ENCODE measurements around the gene CMTM4.

CMTM4 gene

DNA sequence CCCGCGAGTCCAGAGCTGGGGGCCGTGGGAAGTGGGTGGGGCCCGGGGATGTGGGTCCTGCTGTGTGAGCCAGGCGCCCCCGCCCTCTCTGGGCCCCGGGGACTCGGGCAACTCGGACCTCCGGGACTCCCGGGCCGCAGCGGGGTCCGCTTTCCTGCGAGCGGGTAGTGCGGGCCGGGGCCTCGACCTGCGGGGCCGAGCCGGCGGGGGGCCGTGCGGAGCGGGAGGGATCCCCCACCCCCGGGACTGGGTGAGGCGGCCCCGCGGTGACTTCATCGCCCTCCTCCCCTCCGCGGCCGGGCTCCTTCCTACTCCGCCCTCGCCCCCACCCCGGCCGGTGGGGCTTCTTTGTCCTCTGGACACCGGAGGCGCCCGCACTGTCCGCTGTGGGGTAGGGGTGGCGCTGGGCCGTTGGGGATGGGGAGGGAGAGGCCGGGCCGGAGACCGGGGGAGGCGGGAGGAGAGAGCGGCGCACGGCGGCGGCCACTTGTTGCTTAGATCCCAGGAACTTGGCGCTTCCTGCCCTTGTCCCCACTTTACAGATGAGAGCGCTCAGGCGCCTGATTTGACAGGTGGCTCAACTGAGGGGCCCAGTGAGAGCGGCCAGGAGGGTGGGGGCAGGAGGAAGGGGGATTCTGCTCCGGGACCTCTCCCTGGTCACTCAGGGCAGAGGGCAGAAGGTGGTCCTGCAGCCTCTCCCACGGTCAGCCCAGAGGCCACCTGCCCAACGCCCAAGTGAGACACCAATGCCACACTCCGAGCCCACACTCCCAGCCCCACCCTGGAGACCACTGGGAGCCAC lies 91.2 kb downstream of the CMTM4 start:
- no peak for TF ChIP-seq CREB1 (IDR thresholded peaks at IDR 0.05; ENCODE audit: low read depth)
- no peak for TF ChIP-seq EGR1 (IDR thresholded peaks at IDR 0.05)
- TF ChIP-seq TAF1 (IDR thresholded peaks at IDR 0.05; ENCODE audit: low read depth), result no peak
- TF ChIP-seq, protein P1, sequence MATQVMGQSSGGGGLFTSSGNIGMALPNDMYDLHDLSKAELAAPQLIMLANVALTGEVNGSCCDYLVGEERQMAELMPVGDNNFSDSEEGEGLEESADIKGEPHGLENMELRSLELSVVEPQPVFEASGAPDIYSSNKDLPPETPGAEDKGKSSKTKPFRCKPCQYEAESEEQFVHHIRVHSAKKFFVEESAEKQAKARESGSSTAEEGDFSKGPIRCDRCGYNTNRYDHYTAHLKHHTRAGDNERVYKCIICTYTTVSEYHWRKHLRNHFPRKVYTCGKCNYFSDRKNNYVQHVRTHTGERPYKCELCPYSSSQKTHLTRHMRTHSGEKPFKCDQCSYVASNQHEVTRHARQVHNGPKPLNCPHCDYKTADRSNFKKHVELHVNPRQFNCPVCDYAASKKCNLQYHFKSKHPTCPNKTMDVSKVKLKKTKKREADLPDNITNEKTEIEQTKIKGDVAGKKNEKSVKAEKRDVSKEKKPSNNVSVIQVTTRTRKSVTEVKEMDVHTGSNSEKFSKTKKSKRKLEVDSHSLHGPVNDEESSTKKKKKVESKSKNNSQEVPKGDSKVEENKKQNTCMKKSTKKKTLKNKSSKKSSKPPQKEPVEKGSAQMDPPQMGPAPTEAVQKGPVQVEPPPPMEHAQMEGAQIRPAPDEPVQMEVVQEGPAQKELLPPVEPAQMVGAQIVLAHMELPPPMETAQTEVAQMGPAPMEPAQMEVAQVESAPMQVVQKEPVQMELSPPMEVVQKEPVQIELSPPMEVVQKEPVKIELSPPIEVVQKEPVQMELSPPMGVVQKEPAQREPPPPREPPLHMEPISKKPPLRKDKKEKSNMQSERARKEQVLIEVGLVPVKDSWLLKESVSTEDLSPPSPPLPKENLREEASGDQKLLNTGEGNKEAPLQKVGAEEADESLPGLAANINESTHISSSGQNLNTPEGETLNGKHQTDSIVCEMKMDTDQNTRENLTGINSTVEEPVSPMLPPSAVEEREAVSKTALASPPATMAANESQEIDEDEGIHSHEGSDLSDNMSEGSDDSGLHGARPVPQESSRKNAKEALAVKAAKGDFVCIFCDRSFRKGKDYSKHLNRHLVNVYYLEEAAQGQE (IDR thresholded peaks at IDR 0.05; ENCODE audit: low read depth), result no peak
- TF ChIP-seq FOXM1 (IDR thresholded peaks at IDR 0.05; ENCODE audit: borderline replicate concordance, low read depth), result no peak
- TF ChIP-seq NFIC (IDR thresholded peaks at IDR 0.05), result no peak
- peak; percentile 43; the same call in 1 of the 2 replicates for TF ChIP-seq ZBTB7A (IDR thresholded peaks at IDR 0.05; ENCODE audit: low read depth)
- TF ChIP-seq, protein P2, sequence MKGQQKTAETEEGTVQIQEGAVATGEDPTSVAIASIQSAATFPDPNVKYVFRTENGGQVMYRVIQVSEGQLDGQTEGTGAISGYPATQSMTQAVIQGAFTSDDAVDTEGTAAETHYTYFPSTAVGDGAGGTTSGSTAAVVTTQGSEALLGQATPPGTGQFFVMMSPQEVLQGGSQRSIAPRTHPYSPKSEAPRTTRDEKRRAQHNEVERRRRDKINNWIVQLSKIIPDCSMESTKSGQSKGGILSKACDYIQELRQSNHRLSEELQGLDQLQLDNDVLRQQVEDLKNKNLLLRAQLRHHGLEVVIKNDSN (IDR thresholded peaks at IDR 0.05), result no peak

DNA sequence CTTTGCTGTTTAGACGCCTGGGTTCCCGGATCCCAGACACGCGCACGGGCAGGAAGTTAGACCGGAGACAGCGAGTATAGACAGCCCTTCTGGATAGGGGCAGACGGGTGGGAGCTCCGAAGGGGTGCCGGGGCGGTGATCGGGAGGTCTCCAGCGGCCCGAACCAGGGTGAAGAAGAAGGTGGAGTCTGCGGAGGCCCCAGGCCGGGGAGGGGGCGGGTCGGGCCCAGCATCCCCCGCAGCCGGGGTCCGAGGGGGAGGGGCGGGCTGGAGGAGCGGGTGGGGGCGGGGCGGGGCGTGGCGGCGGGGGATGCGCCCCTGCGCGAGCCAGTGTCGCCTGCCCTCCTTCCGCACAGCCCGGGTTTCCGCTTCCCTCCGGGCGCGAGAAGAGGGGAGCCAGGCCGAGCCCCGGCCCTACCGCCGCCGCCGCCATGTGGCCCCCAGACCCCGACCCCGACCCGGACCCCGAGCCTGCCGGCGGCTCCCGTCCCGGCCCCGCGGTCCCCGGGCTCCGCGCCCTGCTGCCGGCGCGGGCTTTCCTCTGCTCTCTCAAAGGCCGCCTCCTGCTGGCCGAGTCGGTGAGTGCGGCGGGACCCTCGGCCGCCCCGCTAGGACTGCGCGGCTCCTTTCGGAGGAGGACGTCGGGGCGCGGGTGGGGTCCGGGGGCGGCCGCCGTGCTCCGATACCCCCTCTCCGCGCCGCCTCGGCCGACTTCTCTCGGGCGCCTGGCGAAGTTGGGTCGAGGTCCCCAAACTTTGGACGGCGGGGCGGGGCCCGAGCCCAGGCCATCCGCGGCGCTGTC lies 92.0 kb downstream of the CMTM4 start, which contains the start of gene CMTM3:
TSS of gene CMTM3 (plus strand) at position 329 of the 801 bp plus-strand sequence. CDS start at position 431, 102 bp downstream.
- TF ChIP-seq, protein P3, sequence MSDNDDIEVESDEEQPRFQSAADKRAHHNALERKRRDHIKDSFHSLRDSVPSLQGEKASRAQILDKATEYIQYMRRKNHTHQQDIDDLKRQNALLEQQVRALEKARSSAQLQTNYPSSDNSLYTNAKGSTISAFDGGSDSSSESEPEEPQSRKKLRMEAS (IDR thresholded peaks at IDR 0.05), result no peak
- TF ChIP-seq ZBTB7A (IDR thresholded peaks at IDR 0.05; ENCODE audit: low read depth) (peak; percentile 94), RAD21 (IDR thresholded peaks at IDR 0.05; ENCODE audit: low read depth) (peak; percentile 40; the same call in 1 of the 2 replicates)

DNA sequence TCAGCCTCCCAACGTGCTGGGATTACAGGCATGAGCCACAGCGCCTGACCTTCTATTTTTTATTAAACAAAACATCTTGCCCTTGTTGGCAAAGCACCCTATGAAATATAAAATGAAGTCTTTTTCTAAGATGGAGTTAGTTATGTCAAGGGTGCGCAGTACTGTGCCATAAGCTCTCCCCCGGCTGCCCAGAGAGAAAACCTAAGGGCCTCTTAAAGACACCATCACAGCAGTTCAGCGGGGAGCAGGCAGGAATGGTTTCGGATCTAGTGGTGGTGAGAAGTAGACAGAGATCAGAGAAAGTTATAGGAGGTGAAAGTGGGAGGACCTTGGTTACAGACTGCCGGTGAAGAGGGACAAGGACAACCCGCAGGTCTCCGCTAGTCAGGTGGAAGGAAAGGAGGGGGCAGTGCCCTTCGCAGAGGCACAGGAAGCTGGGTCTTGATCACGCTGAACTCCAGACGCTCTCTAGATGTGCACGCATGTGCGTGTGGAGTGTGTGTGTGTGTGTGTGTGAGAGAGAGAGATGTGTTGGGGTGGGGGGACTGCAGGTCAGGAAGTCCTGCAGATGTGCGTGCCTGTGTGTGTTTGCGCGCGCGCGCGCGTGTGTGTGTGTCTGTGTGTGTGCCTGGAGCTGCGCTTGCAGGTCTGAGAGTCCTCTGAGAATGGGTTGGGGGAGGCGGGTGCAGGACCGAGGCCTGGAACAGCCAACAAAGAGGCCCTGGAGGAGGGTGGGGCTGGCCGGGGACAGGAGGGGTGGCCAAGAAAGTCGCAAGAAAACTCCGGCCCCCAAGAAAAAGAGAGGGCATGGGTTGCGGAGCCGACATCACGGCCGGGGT lies 92.8 kb downstream of the CMTM4 start:
- TF ChIP-seq TAF1 (IDR thresholded peaks at IDR 0.05; ENCODE audit: low read depth) (no peak; the same call in 1 of the 2 replicates), EP300 (IDR thresholded peaks at IDR 0.05; ENCODE audit: borderline replicate concordance) (0 out of 2 replicates have a peak, but pooled peaks have one; percentile 1), TEAD4 (IDR thresholded peaks at IDR 0.05) (no peak), YY1 (IDR thresholded peaks at IDR 0.05; ENCODE audit: low read depth) (no peak), RAD21 (IDR thresholded peaks at IDR 0.05; ENCODE audit: low read depth) (no peak), ZBTB7A (IDR thresholded peaks at IDR 0.05; ENCODE audit: low read depth) (no peak), TCF12 (IDR thresholded peaks at IDR 0.05; ENCODE audit: low read depth) (no peak; the same call in 1 of the 2 replicates), CREB1 (IDR thresholded peaks at IDR 0.05; ENCODE audit: low read depth) (no peak), CEBPB (IDR thresholded peaks at IDR 0.05) (no peak), FOXM1 (IDR thresholded peaks at IDR 0.05; ENCODE audit: borderline replicate concordance, low read depth) (no peak), NFIC (IDR thresholded peaks at IDR 0.05) (no peak; the same call in 1 of the 2 replicates), EGR1 (IDR thresholded peaks at IDR 0.05) (no peak)
- TF ChIP-seq, protein P1 (IDR thresholded peaks at IDR 0.05; ENCODE audit: low read depth), result no peak
- TF ChIP-seq, protein P2 (IDR thresholded peaks at IDR 0.05), result no peak
- TF ChIP-seq, protein P3 (IDR thresholded peaks at IDR 0.05), result peak; percentile 70

DNA sequence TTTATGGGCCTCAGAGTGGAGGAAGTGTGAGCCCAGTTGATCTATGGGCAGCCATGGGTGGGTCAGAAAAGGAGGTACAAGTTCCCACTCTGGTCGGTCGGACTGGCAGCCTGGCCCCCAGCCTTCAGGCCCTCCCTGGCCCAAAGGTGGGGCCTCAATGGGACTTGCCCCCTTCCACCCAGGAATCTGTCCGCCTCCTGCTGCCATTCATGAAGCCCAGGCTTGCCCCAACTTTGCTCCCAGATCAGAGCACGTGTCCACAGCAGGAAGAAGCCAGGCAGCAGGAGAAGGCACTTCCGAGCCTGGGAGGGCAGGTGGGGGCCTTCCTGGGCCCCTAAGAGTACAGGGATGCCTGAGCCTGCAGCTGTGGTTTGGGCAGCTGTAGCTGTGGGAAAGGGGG lies 95.1 kb downstream of the CMTM4 start:
- TF ChIP-seq EP300 (IDR thresholded peaks at IDR 0.05; ENCODE audit: borderline replicate concordance), result no peak
- TF ChIP-seq, protein P2 (IDR thresholded peaks at IDR 0.05), result no peak
- TF ChIP-seq, protein P1 (IDR thresholded peaks at IDR 0.05; ENCODE audit: low read depth), result no peak
- TF ChIP-seq, protein P3 (IDR thresholded peaks at IDR 0.05), result no peak
- no peak for TF ChIP-seq CEBPB (IDR thresholded peaks at IDR 0.05)
- no peak for TF ChIP-seq TCF12 (IDR thresholded peaks at IDR 0.05; ENCODE audit: low read depth)
- no peak for TF ChIP-seq FOXM1 (IDR thresholded peaks at IDR 0.05; ENCODE audit: borderline replicate concordance, low read depth)
- TF ChIP-seq YY1 (IDR thresholded peaks at IDR 0.05; ENCODE audit: low read depth), result no peak
- no peak for TF ChIP-seq TAF1 (IDR thresholded peaks at IDR 0.05; ENCODE audit: low read depth)
- no peak for TF ChIP-seq RAD21 (IDR thresholded peaks at IDR 0.05; ENCODE audit: low read depth)
- TF ChIP-seq TEAD4 (IDR thresholded peaks at IDR 0.05), result no peak
- TF ChIP-seq EGR1 (IDR thresholded peaks at IDR 0.05), result no peak
- no peak for TF ChIP-seq NFIC (IDR thresholded peaks at IDR 0.05)
- no peak for TF ChIP-seq CREB1 (IDR thresholded peaks at IDR 0.05; ENCODE audit: low read depth)
- no peak for TF ChIP-seq ZBTB7A (IDR thresholded peaks at IDR 0.05; ENCODE audit: low read depth)

Measured in Ishikawa (cell line).